HUDEP-2 (cell line): ENCODE data around the gene CD84.
"Not testable (repeated sequence)": the region's sequence is repeated elsewhere in the genome, so short reads cannot be mapped to it uniquely, and the experiment has no call there.

ENCODE experiments used
- DNase-seq, 76 experiments: peaks; one replicate each; lab custom pipeline; 2025; ENCODE audit not compliant: unreplicated experiment in 76 of 76; lab: John Stamatoyannopoulos, UW

The CD84 gene

GRCh38 chr1:160612613-160613218, 33.4 kb upstream of the CD84 start:
- no peak for DNase-seq

- DNase-seq: no peak
Observed at GRCh38 chr1:160610569-160611242, 31.4 kb upstream of the CD84 start.

- DNase-seq: no peak
Observed at GRCh38 chr1:160608941-160609340, 29.6 kb upstream of the CD84 start.

- no peak for DNase-seq
Observed at GRCh38 chr1:160608514-160608913, 29.2 kb upstream of the CD84 start.

- no peak for DNase-seq
Observed at GRCh38 chr1:160608057-160608456, 28.8 kb upstream of the CD84 start.

GRCh38 chr1:160607672-160608032, 28.4 kb upstream of the CD84 start:
- no peak for DNase-seq

- peak in 59 of 76 experiments; percentile 3 to 79 (median 53) for DNase-seq
Observed at GRCh38 chr1:160607011-160607671, 27.8 kb upstream of the CD84 start.

GRCh38 chr1:160606611-160607010, 27.3 kb upstream of the CD84 start:
- DNase-seq: no peak

GRCh38 chr1:160605792-160606479, 26.6 kb upstream of the CD84 start:
- DNase-seq: peak in 1 of 76 experiments; percentile 17

- DNase-seq: no peak
Observed at GRCh38 chr1:160605205-160605604, 25.9 kb upstream of the CD84 start.

GRCh38 chr1:160597705-160598104, 18.4 kb upstream of the CD84 start:
- no peak for DNase-seq

- no peak for DNase-seq
Observed at GRCh38 chr1:160597051-160597450, 17.8 kb upstream of the CD84 start.

- DNase-seq: no peak
Observed at GRCh38 chr1:160590488-160590887, 11.2 kb upstream of the CD84 start.

- DNase-seq: no peak
Observed at GRCh38 chr1:160588468-160588867, 9.2 kb upstream of the CD84 start.

GRCh38 chr1:160584784-160585183, 5.5 kb upstream of the CD84 start:
- no peak for DNase-seq

GRCh38 chr1:160582976-160583375, 3.7 kb upstream of the CD84 start:
- not testable (repeated sequence) for DNase-seq

GRCh38 chr1:160581961-160582360, 2.7 kb upstream of the CD84 start:
- peak in 10 of 76 experiments; percentile 5 to 41 (median 25) for DNase-seq

GRCh38 chr1:160580221-160580812, 1.0 kb upstream of the CD84 start:
- no peak for DNase-seq

GRCh38 chr1:160578525-160579191, 638 bp downstream of the CD84 start:
- DNase-seq: peak in 12 of 76 experiments; percentile 5 to 64 (median 30)

- DNase-seq: peak in 4 of 76 experiments; percentile 10 to 33 (median 18)
Observed at GRCh38 chr1:160578175-160578524, 1.1 kb downstream of the CD84 start.

- no peak for DNase-seq
Observed at GRCh38 chr1:160577671-160578070, 1.6 kb downstream of the CD84 start.
